GM23248 (cell line): ENCODE results near the gene TMEM163. TPM values are rescaled to one million over a fixed set of nuclear protein-coding genes. Genes with fewer than 3 reads are reported as not detected.

ENCODE experiments used
- DNase-seq: peaks from one replicate; pipeline ENCODE4 v3.0.0-alpha.2; 2015
- H2AFZ ChIP-seq: fragments of 200-600 bp; sonication (generic); 2 replicates; pipeline ENCODE4 v1.6.1; 2016; ENCODE audit warnings: antibody characterized with exemption
- H3F3A ChIP-seq: fragments of 200-600 bp; sonication (generic); 2 replicates; pipeline ENCODE4 v1.6.1; 2016; ENCODE audit warnings: mild to moderate bottlenecking, antibody characterized with exemption, mixed run types; ENCODE audit not compliant: insufficient read depth
- H3K27ac ChIP-seq: fragments of 200-600 bp; sonication (generic); 2 replicates; pipeline ENCODE4 v1.5.1; 2016; ENCODE audit warnings: mild to moderate bottlenecking
- H3K27me3 ChIP-seq: fragments of 200-600 bp; sonication (generic); replicated peaks from 2 replicates; pipeline ENCODE4 v1.6.1; 2016; ENCODE audit warnings: mild to moderate bottlenecking; ENCODE audit not compliant: insufficient read depth
- H3K36me3 ChIP-seq: fragments of 200-600 bp; sonication (generic); 2 replicates; pipeline ENCODE4 v1.6.1; 2016; ENCODE audit warnings: low read depth, mild to moderate bottlenecking
- H3K4me1 ChIP-seq: fragments of 200-600 bp; sonication (generic); 2 replicates; pipeline ENCODE4 v1.6.1; 2016; ENCODE audit warnings: mild to moderate bottlenecking; ENCODE audit not compliant: insufficient read depth
- H3K4me2 ChIP-seq: fragments of 200-600 bp; sonication (generic); one replicate; pipeline ENCODE4 v1.6.1; 2016; ENCODE audit warnings: mild to moderate bottlenecking; ENCODE audit not compliant: unreplicated experiment
- H3K4me3 ChIP-seq: fragments of 200-600 bp; sonication (generic); 2 replicates; pipeline ENCODE4 v1.5.1; 2016; ENCODE audit warnings: mild to moderate bottlenecking
- H3K79me2 ChIP-seq: fragments of 200-600 bp; sonication (generic); 2 replicates; pipeline ENCODE4 v1.6.1; 2016; ENCODE audit warnings: mild to moderate bottlenecking; ENCODE audit not compliant: insufficient read depth
- H3K9ac ChIP-seq: fragments of 200-600 bp; sonication (generic); 2 replicates; pipeline ENCODE4 v1.6.1; 2016; ENCODE audit warnings: mild to moderate bottlenecking
- H3K9me2 ChIP-seq: fragments of 200-600 bp; sonication (generic); 2 replicates; pipeline ENCODE4 v1.6.1; 2016; ENCODE audit warnings: mixed run types, mild to moderate bottlenecking, moderate library complexity; ENCODE audit not compliant: insufficient read depth
- H3K9me3 ChIP-seq: fragments of 200-600 bp; sonication (generic); one replicate; pipeline ENCODE4 v1.6.1; 2017; ENCODE audit warnings: low read depth
- H4K20me1 ChIP-seq: fragments of 200-600 bp; sonication (generic); 2 replicates; pipeline ENCODE4 v1.6.0; 2016; ENCODE audit not compliant: insufficient read depth
- EZH2 ChIP-seq: fragments of 200-600 bp; sonication (generic); IDR thresholded peaks from 2 replicates; pipeline ENCODE4 v1.6.1; 2018; ENCODE audit warnings: antibody characterized with exemption, mild to moderate bottlenecking; ENCODE audit not compliant: insufficient read depth, poor library complexity, severe bottlenecking
- EZH2phosphoT487 ChIP-seq: fragments of 200-600 bp; sonication (generic); IDR thresholded peaks from 2 replicates; pipeline ENCODE4 v1.6.1; 2018; ENCODE audit warnings: antibody characterized with exemption, moderate library complexity, mild to moderate bottlenecking, low read depth; ENCODE audit not compliant: insufficient read depth
- WGBS, 2 experiments: methylation state at CpG; one replicate each; pipeline ENCODE4 v1.1.6; 2015 to 2017; ENCODE audit warnings: low lambda C conversion rate in 2 of 2, low coverage in 1 of 2; ENCODE audit errors: missing lambda C conversion rate in 2 of 2; 5-methylcytosine and 5-hydroxymethylcytosine counted together
- in situ Hi-C: fragments of 300-500 bp; cut with MboI; formaldehyde crosslinking; loops from 2 replicates; pipeline ENCODE4 v1.15.0; 2020
- polyA plus RNA-seq: library from polyadenylated mRNA; unstranded; fragments of >200 nt; fragmentation: Nextera tagmentation; extraction: Ambion mirVana; gene quantifications from 2 replicates; pipeline ENCODE4 v1.2.1, GENCODE V29; 2016
- total RNA-seq: library from RNA; depleted of rRNA; stranded (reverse); fragments of >200 nt; shearing (Covaris generic); gene quantifications from 2 replicates; pipeline ENCODE4 v1.2.3, GENCODE V29; 2014

Gene TMEM163
- total and polyA plus RNA-seq, 2 experiments from 2014 or later, result not detected

GRCh38 chr2:134454931-134455330 lies 263.9 kb downstream of the TMEM163 start:
- Histone ChIP-seq H2AFZ (no peak overlapping the region), H3K27me3 (no peaks in the 10 kb centered on the region), H3K9me3 (no peaks in the 10 kb centered on the region), H3K4me2 (no peak overlapping the region), H4K20me1 (no peaks in the 10 kb centered on the region), H3K36me3 (no peaks in the 10 kb centered on the region), H3K79me2 (no peaks in the 10 kb centered on the region), H3K27ac (no peak overlapping the region), H3K4me1 (no peaks in the 10 kb centered on the region), H3K9ac (no peak overlapping the region), H3F3A (no peaks in the 10 kb centered on the region), H3K9me2 (no peaks in the 10 kb centered on the region), H3K4me3 (no peak overlapping the region)
- in situ Hi-C loops, result no loop called here
- 63% methylated on average over 6 of the region's 6 CpGs for WGBS, 2 experiments
- DNase-seq, result no peak
- no peak for TF ChIP-seq EZH2
- no peak for TF ChIP-seq EZH2phosphoT487

- H3K9me2 ChIP-seq, result no peaks in the 10 kb centered on the region
- H3F3A ChIP-seq, result no peaks in the 10 kb centered on the region
- H4K20me1 ChIP-seq, result no peaks in the 10 kb centered on the region
- H3K9me3 ChIP-seq, result no peaks in the 10 kb centered on the region
- DNase-seq, result no peak
- TF ChIP-seq EZH2phosphoT487 (no peak), EZH2 (no peak)
- WGBS, 2 experiments, result 77 to 80% methylated on average over 8 of the region's 8 CpGs
- H3K36me3 ChIP-seq, result no peaks in the 10 kb centered on the region
- H3K27me3 ChIP-seq, result no peaks in the 10 kb centered on the region
- no peak overlapping the region for H3K27ac ChIP-seq
- no peak overlapping the region for H3K9ac ChIP-seq
- H2AFZ ChIP-seq, result no peak overlapping the region
- H3K4me3 ChIP-seq, result no peak overlapping the region
- H3K79me2 ChIP-seq, result no peaks in the 10 kb centered on the region
- H3K4me2 ChIP-seq, result no peak overlapping the region
- in situ Hi-C loops, result no loop called here
- H3K4me1 ChIP-seq, result no peaks in the 10 kb centered on the region
Measured at GRCh38 chr2:134454426-134454825, 264.4 kb downstream of the TMEM163 start.

- in situ Hi-C loops, result no loop called here
- no peaks in the 10 kb centered on the region for H3K9me2 ChIP-seq
- TF ChIP-seq EZH2phosphoT487 (no peak), EZH2 (no peak)
- H4K20me1 ChIP-seq, result no peaks in the 10 kb centered on the region
- H2AFZ ChIP-seq, result no peak overlapping the region
- no peaks in the 10 kb centered on the region for H3K79me2 ChIP-seq
- no peak for DNase-seq
- H3K27me3 ChIP-seq, result no peaks in the 10 kb centered on the region
- H3K4me1 ChIP-seq, result no peaks in the 10 kb centered on the region
- H3K27ac ChIP-seq, result no peak overlapping the region
- H3F3A ChIP-seq, result no peaks in the 10 kb centered on the region
- H3K9me3 ChIP-seq, result no peaks in the 10 kb centered on the region
- H3K9ac ChIP-seq, result no peak overlapping the region
- WGBS, 2 experiments, result 85 to 88% methylated on average over 10 of the region's 10 CpGs
- H3K4me2 ChIP-seq, result no peak overlapping the region
- H3K4me3 ChIP-seq, result no peak overlapping the region
- H3K36me3 ChIP-seq, result no peaks in the 10 kb centered on the region
Measured at GRCh38 chr2:134453973-134454372, 264.8 kb downstream of the TMEM163 start.

- Histone ChIP-seq H3K9me3 (no peaks in the 10 kb centered on the region), H2AFZ (no peak overlapping the region), H3K27me3 (no peaks in the 10 kb centered on the region), H3K4me2 (no peak overlapping the region), H4K20me1 (no peaks in the 10 kb centered on the region), H3K9ac (no peak overlapping the region), H3F3A (no peaks in the 10 kb centered on the region), H3K36me3 (no peaks in the 10 kb centered on the region), H3K9me2 (no peaks in the 10 kb centered on the region), H3K79me2 (no peaks in the 10 kb centered on the region), H3K4me1 (no peaks in the 10 kb centered on the region), H3K27ac (no peak overlapping the region), H3K4me3 (no peak overlapping the region)
- no peak for TF ChIP-seq EZH2phosphoT487
- TF ChIP-seq EZH2, result no peak
- in situ Hi-C loops, result no loop called here
- WGBS, 2 experiments, result 83 to 89% methylated on average over 4 of the region's 4 CpGs
- DNase-seq, result no peak
Measured at GRCh38 chr2:134453476-134453875, 265.3 kb downstream of the TMEM163 start.

GRCh38 chr2:134452042-134452733 lies 266.6 kb downstream of the TMEM163 start:
- H3K9me3 ChIP-seq, result no peaks in the 10 kb centered on the region
- no peak overlapping the region for H3K9ac ChIP-seq
- no peaks in the 10 kb centered on the region for H3F3A ChIP-seq
- H4K20me1 ChIP-seq, result no peaks in the 10 kb centered on the region
- H3K4me3 ChIP-seq, result no peak overlapping the region
- H3K4me1 ChIP-seq, result no peaks in the 10 kb centered on the region
- no peaks in the 10 kb centered on the region for H3K9me2 ChIP-seq
- no peaks in the 10 kb centered on the region for H3K27me3 ChIP-seq
- no peak for TF ChIP-seq EZH2
- TF ChIP-seq EZH2phosphoT487, result no peak
- H3K4me2 ChIP-seq, result no peak overlapping the region
- DNase-seq, result no peak
- in situ Hi-C loops, result no loop called here
- H3K79me2 ChIP-seq, result no peaks in the 10 kb centered on the region
- no peak overlapping the region for H2AFZ ChIP-seq
- H3K36me3 ChIP-seq, result no peaks in the 10 kb centered on the region
- H3K27ac ChIP-seq, result no peak overlapping the region
- 86 to 90% methylated on average over 9 of the region's 9 CpGs for WGBS, 2 experiments
